SK-N-MC (cell line): ENCODE data around the gene AIM2.

ENCODE experiments used
- EZH2 ChIP-seq: fragments of 200-600 bp; sonication (generic); IDR thresholded peaks from one replicate; pipeline ENCODE4 v1.6.1; 2017; ENCODE audit warnings: antibody characterized with exemption
- FOXP2 ChIP-seq: optimal IDR thresholded peaks from 2 replicates; pipeline ENCODE3; 2011; ENCODE audit warnings: mild to moderate bottlenecking, moderate library complexity; ENCODE audit not compliant: insufficient read depth; ENCODE audit errors: extremely low read length, control extremely low read depth
- POLR2AphosphoS5 ChIP-seq: IDR thresholded peaks from 2 replicates; pipeline ENCODE4 v1.6.1; 2012; ENCODE audit warnings: mild to moderate bottlenecking, low read depth, low read length, borderline replicate concordance

- no peak for TF ChIP-seq POLR2AphosphoS5
- TF ChIP-seq EZH2, result no peak
- TF ChIP-seq FOXP2, result no peak
Observed at GRCh38 chr1:159091180-159091560, 14.6 kb upstream of the AIM2 start.
